Stimulated activated CD4-positive, alpha-beta T cell treated with anti-CD3 and anti-CD28 coated beads, Interleukin-1b, Interleukin-23, amount 100 ng/mL, for 48 hours (primary cell): Measurements from ENCODE around the gene PCDH1.

Experiments
- DNase-seq: peaks from one replicate; pipeline ENCODE4 v3.0.0-alpha.2; 2020

PCDH1 gene

DNA sequence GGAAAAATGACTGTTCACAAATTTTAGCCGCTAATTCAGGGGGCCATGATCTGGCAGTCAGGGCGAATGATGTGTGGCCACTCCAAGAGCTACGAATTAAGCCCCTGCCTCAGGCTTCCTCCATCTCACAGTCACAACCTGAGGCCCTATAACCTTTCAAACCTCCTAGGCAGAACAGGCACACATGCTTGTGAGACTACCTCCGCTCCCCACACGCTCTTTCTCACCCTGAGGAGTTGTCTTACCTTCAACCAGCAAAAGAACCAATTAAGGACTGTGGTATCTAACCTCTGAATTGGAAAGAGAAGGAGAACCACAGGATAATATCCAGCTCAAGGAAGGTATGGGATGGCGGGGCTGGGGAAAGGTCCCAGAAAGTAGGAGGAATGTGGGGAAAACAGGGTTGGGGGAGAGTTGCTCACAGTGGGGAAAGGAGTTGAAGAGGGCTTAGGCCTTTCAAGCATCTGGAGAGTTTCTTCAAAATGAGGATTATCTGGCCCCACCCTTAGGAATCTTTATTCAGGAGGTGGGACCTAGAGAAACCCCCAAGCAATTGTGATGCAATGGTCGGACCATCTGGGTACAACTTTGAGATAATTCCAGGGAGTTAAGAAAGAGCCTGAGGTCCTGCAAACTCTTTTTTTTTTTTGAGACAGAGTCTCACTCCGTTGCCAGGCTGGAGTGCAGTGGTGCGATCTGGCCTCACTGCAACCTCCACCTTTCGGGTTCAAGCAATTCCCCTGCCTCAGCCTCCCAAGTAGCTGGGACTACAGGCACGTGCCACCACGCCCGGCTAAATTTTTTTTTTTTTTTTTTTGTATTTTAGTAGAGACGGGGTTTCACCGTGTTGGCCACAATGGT lies 5.5 kb downstream of the PCDH1 start:
- no peak for DNase-seq

GRCh38 chr5:141871870-141872269 lies 6.3 kb downstream of the PCDH1 start:
- DNase-seq: no peak

DNA sequence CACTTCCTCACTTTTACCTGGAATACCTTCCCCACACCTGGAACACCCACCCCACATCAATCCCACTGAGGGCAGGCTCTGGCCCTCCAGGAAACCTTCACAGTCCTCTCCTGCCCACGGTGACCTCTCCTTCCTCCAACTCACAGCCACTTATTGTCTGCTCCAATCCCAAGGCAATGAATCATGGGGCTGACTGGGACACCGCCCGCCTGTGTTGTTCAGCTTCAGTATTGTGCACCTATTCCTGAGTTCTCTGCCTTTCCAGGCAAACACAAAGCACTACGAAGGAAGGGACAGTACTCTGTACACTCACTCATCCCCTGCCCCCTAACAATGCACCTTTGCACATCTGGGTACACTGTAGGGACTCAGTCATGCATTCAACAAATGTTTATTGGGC lies 7.3 kb downstream of the PCDH1 start:
- no peak for DNase-seq

DNA sequence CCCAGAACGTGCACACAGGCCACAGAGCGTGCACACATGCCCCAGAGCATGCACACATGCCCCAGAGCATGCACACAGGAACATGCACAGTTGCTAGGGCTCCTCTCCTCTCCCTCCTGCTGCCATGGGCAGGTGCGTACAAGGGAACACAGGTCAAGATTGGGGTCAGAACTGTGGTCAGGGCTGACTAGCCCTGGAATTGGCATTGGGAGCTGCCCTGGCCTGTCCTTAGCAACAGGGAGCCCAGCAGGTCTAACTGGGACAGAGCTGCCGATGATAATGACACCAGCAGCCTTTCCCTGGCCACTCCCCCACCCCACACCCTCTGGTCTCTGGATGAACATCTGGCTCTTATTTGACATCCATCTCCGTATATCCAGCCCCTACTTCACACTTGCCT lies 8.0 kb downstream of the PCDH1 start:
- no peak for DNase-seq

- no peak for DNase-seq
Measured at GRCh38 chr5:141869514-141869913, 8.7 kb downstream of the PCDH1 start.

DNA sequence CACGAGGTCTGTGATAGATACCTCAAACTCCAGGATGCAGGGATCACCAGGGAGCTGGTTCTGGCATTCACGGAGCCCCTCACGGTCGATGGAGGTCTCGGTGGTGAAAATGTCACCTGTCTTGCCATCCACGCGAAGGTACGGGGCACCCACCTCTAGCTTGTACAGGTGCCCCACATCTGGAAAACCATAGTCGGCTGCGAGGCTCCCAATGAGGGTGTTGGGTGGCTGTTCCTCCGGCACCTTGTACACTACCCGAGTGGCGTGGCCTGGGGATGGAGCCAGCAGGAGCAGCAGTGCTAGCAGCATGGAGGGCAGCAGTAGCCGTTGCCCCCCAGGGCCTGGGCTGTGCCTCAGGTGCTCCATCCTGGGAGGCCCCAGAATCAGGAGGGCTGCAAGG lies 9.2 kb downstream of the PCDH1 start:
- no peak for DNase-seq

DNA sequence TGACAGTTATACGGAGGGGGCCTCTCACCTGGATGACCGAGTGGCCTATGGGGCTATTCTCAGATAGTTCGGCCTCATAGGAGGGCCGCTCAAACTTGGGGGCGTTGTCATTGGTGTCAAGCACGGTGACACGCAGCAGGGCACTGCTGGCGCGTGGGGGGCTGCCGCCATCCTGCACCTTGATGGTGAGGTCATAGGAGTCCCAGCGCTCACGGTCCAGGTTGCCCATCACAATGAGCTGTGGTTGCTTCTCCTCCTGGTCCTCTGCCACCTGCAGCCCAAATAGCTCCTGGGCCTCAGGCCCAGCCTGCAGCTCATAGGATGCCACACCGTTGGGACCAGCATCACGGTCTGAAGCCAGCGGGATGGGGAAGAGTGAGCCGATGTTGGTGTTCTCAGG lies 9.7 kb downstream of the PCDH1 start:
- no peak for DNase-seq

DNA sequence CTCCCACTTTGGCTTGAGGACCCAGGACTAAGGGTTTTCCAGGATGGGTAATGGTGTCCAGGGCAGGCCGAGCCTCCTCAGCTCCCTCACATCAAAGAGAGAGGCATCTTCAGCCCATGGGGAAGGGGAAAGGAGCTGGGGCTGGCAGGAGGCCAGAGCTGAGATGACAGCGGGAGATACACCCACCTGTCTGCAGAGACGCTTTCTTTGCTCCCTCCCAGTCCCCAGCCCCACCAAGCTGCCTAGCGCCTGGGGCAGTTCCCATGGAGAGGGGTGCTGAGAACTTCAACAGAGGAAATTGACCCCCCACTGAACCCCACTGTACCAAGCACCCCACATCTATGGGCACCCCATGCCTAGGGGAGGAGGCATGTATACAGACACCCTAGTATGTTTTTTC lies 10.6 kb downstream of the PCDH1 start:
- no peak for DNase-seq

- no peak for DNase-seq
Measured at GRCh38 chr5:141867139-141867538, 11.1 kb downstream of the PCDH1 start.

DNA sequence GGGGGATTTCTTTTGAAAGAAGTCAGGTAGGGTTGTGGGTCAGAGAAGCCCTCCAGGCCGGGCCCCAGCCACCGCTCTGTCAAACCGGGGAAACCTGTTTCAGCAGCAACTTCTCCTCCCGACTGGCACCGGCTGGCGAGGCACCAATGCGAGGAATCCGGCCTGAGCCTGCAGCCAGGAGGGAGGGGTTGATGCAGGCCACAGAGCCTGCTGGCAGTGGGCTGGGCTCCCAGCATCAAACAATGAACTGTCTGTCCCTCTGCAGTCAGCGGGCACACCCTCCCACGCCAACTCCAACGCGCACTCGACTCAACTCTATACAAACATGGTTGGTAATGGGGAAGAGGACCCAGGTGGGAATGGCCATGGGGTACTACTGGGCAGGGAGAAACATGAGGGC lies 12.1 kb downstream of the PCDH1 start:
- DNase-seq: no peak

DNA sequence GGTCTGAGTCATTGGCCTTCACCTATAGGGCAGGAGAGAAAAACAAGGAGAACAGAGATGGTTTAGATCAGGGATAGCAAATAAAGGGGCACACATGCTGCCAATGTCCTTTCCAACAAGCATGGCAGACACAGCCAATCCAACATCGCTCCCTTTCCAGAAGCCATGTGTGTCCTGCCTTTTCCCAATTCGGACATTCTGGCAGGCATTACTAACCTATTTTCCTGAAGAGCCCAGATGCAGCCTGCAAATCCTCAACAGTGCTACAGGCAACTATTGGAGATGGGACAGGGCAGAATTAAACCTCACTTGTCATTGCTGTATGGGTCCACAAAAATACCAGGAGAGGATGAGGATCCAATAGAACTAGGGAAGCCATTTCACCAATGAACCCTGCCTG lies 12.8 kb downstream of the PCDH1 start:
- DNase-seq: no peak

DNA sequence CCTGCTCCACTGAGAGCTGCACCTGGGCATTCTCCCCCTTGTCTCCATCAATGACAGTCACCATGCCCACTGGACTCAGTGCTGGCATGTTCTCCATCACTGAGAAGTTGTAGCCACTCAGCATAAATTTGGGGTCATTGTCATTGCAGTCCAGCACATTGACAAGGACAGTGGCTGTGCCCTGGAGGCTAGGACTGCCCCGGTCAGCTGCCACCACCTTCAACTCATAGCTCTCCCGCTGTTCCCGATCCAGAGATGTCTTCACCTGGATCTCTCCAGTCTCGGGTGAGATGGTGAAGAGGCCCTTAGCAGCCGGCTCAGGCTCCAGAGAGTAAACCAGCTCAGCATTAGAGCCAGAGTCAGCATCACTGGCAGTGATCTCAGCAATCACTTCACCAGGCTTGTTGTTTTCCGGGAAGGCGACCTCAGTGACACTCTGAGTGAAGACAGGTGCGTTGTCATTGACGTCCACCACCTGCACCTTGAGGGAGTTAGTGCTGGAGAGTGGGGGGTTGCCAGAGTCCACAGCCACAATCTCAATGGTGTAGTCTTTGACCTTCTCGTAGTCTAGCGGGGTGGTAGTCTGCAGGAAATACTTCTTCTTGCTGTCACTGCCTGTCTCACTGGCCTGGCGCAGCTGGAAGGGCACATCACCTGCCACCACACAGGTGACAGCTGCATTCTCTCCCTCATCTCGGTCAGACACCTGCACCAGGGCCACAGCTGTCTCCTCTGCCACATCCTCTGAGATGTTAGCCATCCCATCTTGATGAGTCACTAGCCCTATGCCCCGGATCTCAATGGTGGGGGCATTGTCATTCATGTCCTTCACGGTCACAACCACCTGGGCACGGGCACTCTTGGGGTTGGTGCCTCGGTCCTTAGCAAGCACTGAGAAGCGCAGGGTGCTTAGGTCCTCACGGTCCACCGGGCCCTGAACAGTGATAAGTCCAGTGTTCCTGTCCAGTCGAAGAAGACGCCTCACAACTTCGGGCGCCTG lies 13.5 kb downstream of the PCDH1 start:
- DNase-seq: no peak

DNA sequence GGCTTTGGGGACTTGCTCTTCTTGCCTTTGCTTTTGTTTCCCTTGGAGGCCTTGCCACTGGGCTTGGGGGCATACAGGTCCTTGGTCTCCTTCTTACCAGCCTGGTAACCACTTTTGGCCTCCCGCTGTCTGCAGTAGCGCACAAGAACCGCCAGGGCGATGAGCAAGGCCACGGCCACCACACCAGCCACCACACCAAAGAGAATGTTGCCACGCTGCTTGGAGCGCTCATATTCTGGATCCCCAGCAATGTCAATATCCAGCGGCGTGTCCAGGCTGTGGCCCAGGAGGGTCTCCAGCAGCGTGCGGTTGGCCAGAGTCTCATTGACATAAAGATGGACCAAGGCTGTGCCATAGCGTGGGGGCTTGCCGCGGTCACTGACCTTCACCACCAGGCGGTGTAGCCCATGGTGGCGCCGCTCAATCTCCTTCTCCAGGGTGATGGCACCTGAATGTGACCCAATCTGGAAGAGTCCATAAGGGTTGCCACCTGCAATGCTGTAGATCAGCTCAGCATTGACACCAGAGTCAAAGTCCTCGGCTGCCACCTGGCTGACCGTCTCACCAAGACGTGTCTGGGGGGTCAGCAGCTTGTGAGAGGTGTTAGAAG lies 14.5 kb downstream of the PCDH1 start:
- no peak for DNase-seq

- no peak for DNase-seq
Measured at GRCh38 chr5:141862936-141863543, 15.2 kb downstream of the PCDH1 start.

DNA sequence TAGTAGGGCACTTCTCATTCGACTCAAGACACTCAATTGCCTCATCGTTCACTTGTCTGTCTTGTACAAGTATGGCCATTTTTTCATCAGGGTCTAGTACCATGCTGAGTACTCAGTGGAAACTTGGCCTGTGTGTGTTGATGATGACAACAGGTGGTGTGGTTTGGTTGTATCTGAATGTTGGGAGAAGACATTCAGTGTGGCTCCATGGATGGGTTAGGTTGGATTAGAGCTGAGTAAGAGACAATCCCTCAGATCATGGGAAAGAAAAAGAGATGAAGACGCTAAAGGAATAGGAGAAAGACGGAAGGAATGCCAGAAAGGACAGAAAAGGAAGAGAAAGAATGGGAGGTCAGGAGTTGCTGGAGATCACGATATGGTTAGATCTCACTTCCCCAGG lies 17.0 kb downstream of the PCDH1 start:
- DNase-seq: no peak

DNA sequence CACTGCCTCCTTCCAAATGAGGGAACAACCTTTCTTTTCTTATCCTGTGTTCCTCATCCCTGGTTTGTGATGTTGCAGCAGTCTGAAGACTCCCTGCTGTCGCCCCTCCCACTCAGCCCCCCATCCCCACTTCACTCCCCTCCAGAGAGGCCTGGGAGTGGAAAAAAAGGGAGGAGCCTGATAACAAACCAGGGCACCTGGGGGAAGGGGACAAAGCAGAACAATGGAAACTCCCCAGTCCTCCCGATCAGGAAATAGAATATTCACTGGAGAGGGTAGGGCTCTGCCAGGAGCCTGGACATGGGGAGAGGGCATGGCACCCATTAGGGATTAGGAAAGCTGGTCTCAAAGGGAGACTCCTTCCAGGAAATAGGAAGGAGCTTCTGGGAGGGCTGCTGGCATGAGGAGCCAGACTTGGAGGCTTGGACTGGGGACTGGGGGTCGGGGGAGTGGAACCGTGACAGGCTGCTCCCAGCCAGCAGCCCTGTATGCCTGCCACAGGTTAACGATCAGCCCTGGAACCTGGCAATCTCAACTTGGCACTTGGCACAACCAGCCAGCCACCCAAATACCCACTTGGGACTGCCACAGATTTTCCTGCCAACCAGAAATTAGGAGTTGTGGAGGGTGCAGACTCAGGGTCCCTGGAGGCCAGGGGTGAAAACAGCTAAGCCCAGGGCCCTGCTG lies 20.0 kb downstream of the PCDH1 start:
- no peak for DNase-seq

- no peak for DNase-seq
Measured at GRCh38 chr5:141857226-141857625, 21.0 kb downstream of the PCDH1 start.

GRCh38 chr5:141856037-141856790 lies 22.0 kb downstream of the PCDH1 start:
- DNase-seq: no peak

GRCh38 chr5:141855265-141856036 lies 22.8 kb downstream of the PCDH1 start:
- no peak for DNase-seq

DNA sequence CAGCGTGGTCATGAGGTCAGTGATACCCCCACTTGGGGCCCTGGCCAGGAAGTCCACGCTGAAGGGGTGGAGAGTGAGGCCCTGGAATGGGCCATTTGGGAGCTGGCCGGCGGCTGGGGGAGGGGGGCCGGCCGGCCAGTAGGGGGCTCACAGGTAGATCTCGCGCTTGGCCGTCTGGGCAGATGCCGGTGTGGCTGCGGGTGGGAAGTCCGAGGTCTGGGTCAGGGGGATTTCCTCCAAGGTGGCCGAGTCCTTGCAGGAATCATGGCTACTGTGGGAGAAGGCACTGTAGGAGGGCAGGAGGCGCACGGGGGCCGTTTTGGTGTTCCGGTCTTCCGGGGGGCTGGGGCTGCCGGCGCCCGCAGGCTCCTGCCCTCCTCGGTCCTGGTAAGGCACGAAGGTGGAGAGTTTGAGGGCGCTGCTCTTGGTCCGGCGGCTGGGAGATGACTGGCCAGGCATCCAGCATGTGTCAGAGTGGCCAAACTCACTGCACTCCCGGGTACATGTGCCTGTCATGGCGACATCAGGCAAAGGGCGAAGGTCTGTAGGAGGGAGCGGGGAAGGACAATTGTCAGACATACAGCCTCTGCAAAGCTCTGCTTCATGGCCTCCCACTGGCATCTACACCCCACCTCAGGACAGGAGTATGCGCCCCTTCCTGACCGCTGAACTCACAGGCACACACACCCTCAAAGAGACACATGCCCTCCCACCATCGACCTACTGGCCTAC lies 24.1 kb downstream of the PCDH1 start:
- DNase-seq: no peak
